ENCODE results near the gene SLC5A3.

DNA sequence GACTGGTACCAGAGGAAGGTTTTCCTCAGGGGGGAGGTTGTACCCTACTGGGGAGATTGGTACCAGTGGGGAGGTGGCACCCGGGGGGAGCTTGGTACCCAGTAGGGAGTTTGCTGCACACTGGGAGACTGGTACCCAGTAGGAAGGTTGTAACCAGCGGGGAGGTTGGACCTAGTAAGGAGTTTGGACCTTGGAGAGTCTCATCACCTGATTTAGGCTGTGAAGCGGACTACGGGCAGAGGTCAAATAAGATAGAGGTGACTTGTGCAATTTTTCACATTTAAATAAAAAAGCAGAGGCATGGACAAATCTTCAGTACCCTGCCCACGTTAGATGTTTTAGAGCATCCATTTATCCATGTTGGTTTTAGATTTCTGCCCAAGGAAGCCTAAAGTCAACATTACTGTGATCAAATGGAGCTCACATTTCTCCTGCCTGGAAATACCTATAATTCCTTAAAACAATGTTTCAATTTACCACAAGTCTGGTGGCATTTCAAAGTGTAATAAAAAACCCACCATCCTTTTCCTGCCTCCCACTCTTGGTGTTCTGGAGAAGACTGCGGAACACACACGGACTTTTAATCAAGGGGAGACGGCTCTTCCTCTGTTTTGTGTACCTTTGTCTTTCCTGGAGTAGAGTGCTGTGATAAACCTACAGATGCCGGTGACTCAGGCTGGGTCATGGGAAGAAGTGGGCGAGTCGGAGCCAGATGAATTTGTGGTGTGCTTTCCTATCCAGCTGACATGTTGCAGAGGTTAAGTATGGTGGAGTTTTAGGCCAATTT, 36.2 kb upstream of the SLC5A3 start:
- TF ChIP-seq, protein P1, sequence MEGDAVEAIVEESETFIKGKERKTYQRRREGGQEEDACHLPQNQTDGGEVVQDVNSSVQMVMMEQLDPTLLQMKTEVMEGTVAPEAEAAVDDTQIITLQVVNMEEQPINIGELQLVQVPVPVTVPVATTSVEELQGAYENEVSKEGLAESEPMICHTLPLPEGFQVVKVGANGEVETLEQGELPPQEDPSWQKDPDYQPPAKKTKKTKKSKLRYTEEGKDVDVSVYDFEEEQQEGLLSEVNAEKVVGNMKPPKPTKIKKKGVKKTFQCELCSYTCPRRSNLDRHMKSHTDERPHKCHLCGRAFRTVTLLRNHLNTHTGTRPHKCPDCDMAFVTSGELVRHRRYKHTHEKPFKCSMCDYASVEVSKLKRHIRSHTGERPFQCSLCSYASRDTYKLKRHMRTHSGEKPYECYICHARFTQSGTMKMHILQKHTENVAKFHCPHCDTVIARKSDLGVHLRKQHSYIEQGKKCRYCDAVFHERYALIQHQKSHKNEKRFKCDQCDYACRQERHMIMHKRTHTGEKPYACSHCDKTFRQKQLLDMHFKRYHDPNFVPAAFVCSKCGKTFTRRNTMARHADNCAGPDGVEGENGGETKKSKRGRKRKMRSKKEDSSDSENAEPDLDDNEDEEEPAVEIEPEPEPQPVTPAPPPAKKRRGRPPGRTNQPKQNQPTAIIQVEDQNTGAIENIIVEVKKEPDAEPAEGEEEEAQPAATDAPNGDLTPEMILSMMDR (IDR thresholded peaks at IDR 0.05) = no peak
- no peak for TF ChIP-seq POLR2A (IDR thresholded peaks at IDR 0.05)
